Liver (tissue), 9 donors: ENCODE measurements around the gene THUMPD2. TPM values are rescaled to one million over a fixed set of nuclear protein-coding genes. Genes with fewer than 3 reads are reported as not detected.
"Not testable (repeated sequence)": the region's sequence is repeated elsewhere in the genome, so short reads cannot be mapped to it uniquely, and the experiment has no call there.

Source experiments
- DNase-seq: peaks from one replicate; pipeline ENCODE4 v3.0.0-alpha.2; 2017; ENCODE audit warnings: low spot score
- H3K27ac ChIP-seq, 2 donors: one replicate each; pipeline ENCODE4 v1.7.0; 2013; ENCODE audit warnings: inconsistent platforms in 2 of 2, low read length in 2 of 2, control low read depth in 1 of 2, low read depth in 1 of 2, mild to moderate bottlenecking in 1 of 2
- H3K27me3 ChIP-seq, 4 donors: one replicate each; pipeline versions ENCODE4 v1.6.1 to v1.7.0; 2013; ENCODE audit warnings: low read length in 3 of 4, inconsistent platforms in 1 of 4, mild to moderate bottlenecking in 1 of 4, moderate library complexity in 1 of 4; ENCODE audit not compliant: control insufficient read depth in 4 of 4, insufficient read depth in 4 of 4
- H3K36me3 ChIP-seq, 4 donors: one replicate each; pipeline versions ENCODE4 v1.6.1 to v1.7.0; 2013; ENCODE audit warnings: low read length in 3 of 4, mild to moderate bottlenecking in 3 of 4, low read depth in 1 of 4, moderate library complexity in 1 of 4; ENCODE audit not compliant: control insufficient read depth in 4 of 4, insufficient read depth in 3 of 4
- H3K4me1 ChIP-seq, 4 donors: one replicate each; pipeline versions ENCODE4 v1.6.1 to v1.7.0; 2013; ENCODE audit warnings: low read length in 3 of 4, mild to moderate bottlenecking in 3 of 4, moderate library complexity in 1 of 4; ENCODE audit not compliant: control insufficient read depth in 4 of 4, insufficient read depth in 4 of 4
- H3K4me3 ChIP-seq, 3 donors: one replicate each; pipeline versions ENCODE4 v1.6.1 to v1.7.0; 2013; ENCODE audit warnings: low read length in 3 of 3, control low read depth in 1 of 3, low read depth in 1 of 3, mild to moderate bottlenecking in 1 of 3
- H3K9ac ChIP-seq, 2 donors: one replicate each; pipeline ENCODE4 v1.7.0; 2013; ENCODE audit warnings: low read length in 2 of 2, mild to moderate bottlenecking in 2 of 2, moderate library complexity in 2 of 2, control low read depth in 1 of 2, low read depth in 1 of 2
- H3K9me3 ChIP-seq, 4 donors: one replicate each; pipeline versions ENCODE4 v1.6.1 to v1.7.0; 2013; ENCODE audit warnings: low read length in 3 of 4; ENCODE audit not compliant: control insufficient read depth in 4 of 4
- ATF3 ChIP-seq: IDR thresholded peaks from 2 replicates; pipeline ENCODE4 v1.6.1; 2016; ENCODE audit warnings: antibody characterized with exemption
- EGR1 ChIP-seq, 2 donors: IDR thresholded peaks; 2 replicates each; pipeline ENCODE4 v1.6.1; 2016 to 2018; ENCODE audit warnings: antibody characterized with exemption in 2 of 2, low read depth in 2 of 2
- FOXA1 ChIP-seq: IDR thresholded peaks from 2 replicates; pipeline ENCODE4 v1.6.1; 2016; ENCODE audit warnings: antibody characterized with exemption
- GABPA ChIP-seq, 2 donors: IDR thresholded peaks in 1 of 2; conservative IDR thresholded peaks in 1 of 2; 2 replicates each; pipeline ENCODE4 v1.6.1; 2016; ENCODE audit warnings: antibody characterized with exemption in 2 of 2, mild to moderate bottlenecking in 1 of 2, moderate library complexity in 1 of 2
- HNF4A ChIP-seq, 2 donors: conservative IDR thresholded peaks; 2 replicates each; pipeline ENCODE4 v1.6.1; 2016; ENCODE audit warnings: antibody characterized with exemption in 2 of 2, mild to moderate bottlenecking in 2 of 2
- HNF4G ChIP-seq: IDR thresholded peaks from 2 replicates; pipeline ENCODE4 v1.6.1; 2016; ENCODE audit warnings: antibody characterized with exemption
- MAX ChIP-seq: IDR thresholded peaks from 2 replicates; pipeline ENCODE4 v1.6.1; 2016; ENCODE audit warnings: antibody characterized with exemption
- RAD21 ChIP-seq, 2 donors: IDR thresholded peaks; 2 replicates each; pipeline ENCODE4 v1.6.1; 2016; ENCODE audit warnings: antibody characterized with exemption in 2 of 2, mild to moderate bottlenecking in 2 of 2
- RXRA ChIP-seq, 2 donors: IDR thresholded peaks; 2 replicates each; pipeline ENCODE4 v1.6.1; 2017 to 2018; ENCODE audit warnings: antibody characterized with exemption in 2 of 2, mild to moderate bottlenecking in 1 of 2
- SP1 ChIP-seq: IDR thresholded peaks from 2 replicates; pipeline ENCODE4 v1.6.1; 2018; ENCODE audit warnings: antibody characterized with exemption, mild to moderate bottlenecking
- YY1 ChIP-seq: IDR thresholded peaks from 2 replicates; pipeline ENCODE4 v1.6.1; 2016; ENCODE audit warnings: antibody characterized with exemption, mild to moderate bottlenecking
- ZBTB33 ChIP-seq: IDR thresholded peaks from 2 replicates; pipeline ENCODE4 v1.6.1; 2016; ENCODE audit warnings: antibody characterized with exemption
- WGBS: extraction: QIAGEN DNeasy Blood & Tissue Kit; methylation state at CpG from one replicate; pipeline ENCODE4 v1.1.7; 2013; 5-methylcytosine and 5-hydroxymethylcytosine counted together
- polyA plus RNA-seq, 2 donors: library from polyadenylated mRNA; stranded (reverse) in 1 of 2; unstranded in 1 of 2; fragments of 200-250 nt in 1 of 2; fragments of >200 nt in 1 of 2; fragmentation: Nextera tagmentation in 1 of 2; extraction: Ambion mirVana in 1 of 2; gene quantifications; one replicate each; pipeline versions ENCODE4 v1.2.1 to v1.2.3, GENCODE V29; 2013 to 2015
- total RNA-seq, 2 donors: library from RNA; depleted of rRNA; stranded (reverse); fragments of >200 nt; gene quantifications; one replicate each; pipeline ENCODE4 v1.2.3, GENCODE V29; 2014
- donor health status: healthy.
- donor health status: healthy.
- donor health status: healthy.
- donor health status: healthy.
- donor health status: healthy.

THUMPD2 gene
- total and polyA plus RNA-seq, 4 donors = 2.2 to 5.9 (median 5.0) TPM

GRCh38 chr2:39803839-39804238, 24.8 kb upstream of the THUMPD2 start:
- no peaks in the 10 kb centered on the region for H3K36me3 ChIP-seq
- DNase-seq = no peak
- no peaks in the 10 kb centered on the region for H3K4me1 ChIP-seq
- WGBS = 81% methylated on average over 1 of the region's 1 CpG
- peaks cover 0 to 9% (median 2%) of the 10 kb centered on the region in 4 donors for H3K9me3 ChIP-seq
- no peaks in the 10 kb centered on the region for H3K27me3 ChIP-seq
- H3K27ac ChIP-seq = no peak overlapping the region
- TF ChIP-seq RAD21 (IDR thresholded peaks at IDR 0.05) (no peak), ATF3 (no peak), EGR1 (IDR thresholded peaks at IDR 0.05; ENCODE audit: low read depth in 2 of 2) (no peak), GABPA (IDR thresholded peaks at IDR 0.05 in 1 of 2, conservative IDR thresholded peaks at IDR 0.05 in 1 of 2) (no peak), YY1 (no peak), ZBTB33 (no peak), HNF4G (no peak), RXRA (IDR thresholded peaks at IDR 0.05) (no peak), HNF4A (conservative IDR thresholded peaks at IDR 0.05) (no peak), FOXA1 (no peak), MAX (no peak)
- no peak overlapping the region for H3K9ac ChIP-seq
- H3K4me3 ChIP-seq = no peak overlapping the region

GRCh38 chr2:39800752-39801151, 21.7 kb upstream of the THUMPD2 start:
- Histone ChIP-seq H3K9ac (no peak overlapping the region), H3K27me3 (no peaks in the 10 kb centered on the region), H3K36me3 (no peaks in the 10 kb centered on the region), H3K27ac (no peak overlapping the region), H3K4me1 (no peaks in the 10 kb centered on the region), H3K4me3 (no peak overlapping the region), H3K9me3 (peaks cover 0 to 9% (median 2%) of the 10 kb centered on the region in 4 donors)
- WGBS = 91% methylated on average over 4 of the region's 4 CpGs
- DNase-seq = no peak
- no peak for TF ChIP-seq SP1
- no peak for TF ChIP-seq HNF4G
- TF ChIP-seq MAX = no peak
- no peak for TF ChIP-seq HNF4A (conservative IDR thresholded peaks at IDR 0.05)
- TF ChIP-seq YY1 = no peak
- no peak for TF ChIP-seq FOXA1
- no peak for TF ChIP-seq ZBTB33

- WGBS = 95% methylated on average over 1 of the region's 1 CpG
- TF ChIP-seq MAX (no peak), EGR1 (IDR thresholded peaks at IDR 0.05; ENCODE audit: low read depth in 2 of 2) (no peak)
- no peak for DNase-seq
- no peak overlapping the region for H3K4me3 ChIP-seq
- no peak overlapping the region for H3K9ac ChIP-seq
- H3K36me3 ChIP-seq = no peaks in the 10 kb centered on the region
- H3K27me3 ChIP-seq = no peaks in the 10 kb centered on the region
- H3K27ac ChIP-seq = no peak overlapping the region
- H3K4me1 ChIP-seq = no peaks in the 10 kb centered on the region
- H3K9me3 ChIP-seq = peaks cover 0 to 2% (median 0%) of the 10 kb centered on the region in 4 donors
Measured at GRCh38 chr2:39796134-39796533, 17.1 kb upstream of the THUMPD2 start.

- not testable (repeated sequence) for H3K4me3 ChIP-seq, H3K36me3 ChIP-seq, DNase-seq, H3K9ac ChIP-seq, H3K9me3 ChIP-seq, H3K27me3 ChIP-seq, H3K4me1 ChIP-seq, H3K27ac ChIP-seq
- WGBS = 91% methylated on average over 12 of the region's 12 CpGs
Measured at GRCh38 chr2:39790216-39790818, 11.3 kb upstream of the THUMPD2 start.
